H1 (cell line): ENCODE data around the gene SLC25A17. TPM values are rescaled to one million over a fixed set of nuclear protein-coding genes. Genes with fewer than 3 reads are reported as not detected.

Source experiments
- ASH2L ChIP-seq: fragments of 200-600, 300-600 bp; sonication (generic); IDR thresholded peaks from one replicate; pipeline ENCODE4 v1.7.1; 2017; ENCODE audit warnings: low read length
- ATF3 ChIP-seq: IDR thresholded peaks from 2 replicates; pipeline ENCODE4 v1.6.1; 2011; ENCODE audit warnings: low read depth, mild to moderate bottlenecking, low read length; ENCODE audit not compliant: insufficient read depth
- BRCA1 ChIP-seq: IDR thresholded peaks from 2 replicates; pipeline ENCODE4 v1.6.1; 2012; ENCODE audit warnings: low read depth, low read length, improper control_type of control experiment
- CHD1 ChIP-seq: IDR thresholded peaks from 2 replicates; pipeline ENCODE4 v1.6.1; 2012; ENCODE audit warnings: low read depth, low read length, improper control_type of control experiment
- CHD7 ChIP-seq: fragments of 300-600 bp; sonication (generic); IDR thresholded peaks from 2 replicates; pipeline ENCODE4 v1.7.1; 2012; ENCODE audit warnings: low read length, moderate library complexity, mild to moderate bottlenecking, inconsistent platforms; ENCODE audit not compliant: insufficient replicate concordance
- GTF2F1 ChIP-seq: IDR thresholded peaks from 2 replicates; pipeline ENCODE4 v1.6.1; 2012; ENCODE audit warnings: low read depth, low read length, improper control_type of control experiment, borderline replicate concordance
- KDM5A ChIP-seq: fragments of 200-600 bp; IDR thresholded peaks from 2 replicates; pipeline ENCODE4 v1.7.1; 2012; ENCODE audit warnings: mild to moderate bottlenecking, low read length, inconsistent platforms, mixed read lengths
- NANOG ChIP-seq: IDR thresholded peaks from 2 replicates; pipeline ENCODE4 v1.6.1; 2011; ENCODE audit warnings: low read length, low read depth, mild to moderate bottlenecking, inconsistent platforms; ENCODE audit not compliant: insufficient read depth, poor library complexity, severe bottlenecking
- POU5F1 ChIP-seq: IDR thresholded peaks from 2 replicates; pipeline ENCODE4 v1.6.1; 2011; ENCODE audit warnings: low read depth, mild to moderate bottlenecking, low read length, moderate library complexity
- SIRT6 ChIP-seq: IDR thresholded peaks from one replicate; pipeline ENCODE4 v1.7.1; 2012; ENCODE audit warnings: low read length, inconsistent platforms
- SP4 ChIP-seq: IDR thresholded peaks from 2 replicates; pipeline ENCODE4 v1.6.1; 2012; ENCODE audit warnings: low read length, inconsistent platforms
- SUZ12 ChIP-seq: fragments of 200-600 bp; sonication (generic); IDR thresholded peaks from 2 replicates; pipeline ENCODE4 v1.6.1; 2012; ENCODE audit warnings: mild to moderate bottlenecking, inconsistent platforms, low read length, moderate library complexity, mixed read lengths
- polyA plus RNA-seq, 7 experiments: library from polyadenylated mRNA; depleted of rRNA in 3 of 7; stranded (reverse) in 5 of 7; unstranded in 2 of 7; fragments of >200 nt in 5 of 7; fragments of 200-250 nt in 2 of 7; gene quantifications; 1 replicate in 5 of 7; 2 replicates in 1 of 7; 4 replicates in 1 of 7; pipeline versions ENCODE4 v1.2.1 to v1.2.3, GENCODE V29; 2011 to 2013; ENCODE audit warnings: missing spikeins in 2 of 7, mixed read lengths in 2 of 7
- total RNA-seq: library from RNA; stranded (reverse); fragmentation: NEBNext Ultra II Directional; extraction: Animal tissue kit (Norgen Biotek cat#: 25700); gene quantifications from 2 replicates; pipeline ENCODE4 v1.2.1, GENCODE V29; 2021

Gene SLC25A17
- total and polyA plus RNA-seq, 2 of the 8 experiments (the other 6 are each of a cell fraction or from before 2014, with no cell fraction given) = 17.9 to 40.4 TPM

GRCh38 chr22:40792451-40792850, 26.7 kb downstream of the SLC25A17 start (continued):
- TF ChIP-seq CHD7 (no peak), CHD1 (no peak), KDM5A (no peak), GTF2F1 (no peak), SUZ12 (no peak), SP4 (no peak), ATF3 (no peak), ASH2L (no peak), NANOG (no peak), POU5F1 (no peak), SIRT6 (no peak), BRCA1 (no peak)
